DMS153 (cell line): ENCODE results near the gene VWA5B2.
A peak's percentile ranks its signal among the peaks of the same experiment; 100 is the strongest.
"Not testable (repeated sequence)": the region's sequence is repeated elsewhere in the genome, so short reads cannot be mapped to it uniquely, and the experiment has no call there.

Experiments used
- DNase-seq: peaks from one replicate; lab custom pipeline; 2025; lab: John Stamatoyannopoulos, UW

The VWA5B2 gene

GRCh38 chr3:184241447-184242296 lies 12.3 kb downstream of the VWA5B2 start:
- peak; percentile 81 for DNase-seq

GRCh38 chr3:184242297-184242685 lies 12.9 kb downstream of the VWA5B2 start:
- DNase-seq: no peak

- DNase-seq: peak; percentile 40
Observed at GRCh38 chr3:184248454-184249411, 19.3 kb downstream of the VWA5B2 start, which contains the start of gene ALG3. ALG3 (minus strand) TSS chr3:184248962; CDS start chr3:184248940, 22 bp downstream.

- DNase-seq: peak; percentile 97
Observed at GRCh38 chr3:184249412-184250166, 20.2 kb downstream of the VWA5B2 start, which contains the start of gene EEF1AKMT4. EEF1AKMT4 (plus strand) TSS chr3:184249672; CDS start chr3:184249695, 23 bp downstream.

GRCh38 chr3:184250167-184250828 lies 20.9 kb downstream of the VWA5B2 start:
- DNase-seq: peak; percentile 84

- no peak for DNase-seq
Observed at GRCh38 chr3:184255291-184256039, 26.1 kb downstream of the VWA5B2 start.

GRCh38 chr3:184257083-184257915 lies 27.9 kb downstream of the VWA5B2 start:
- no peak for DNase-seq

GRCh38 chr3:184258926-184259325 lies 29.5 kb downstream of the VWA5B2 start:
- DNase-seq: no peak

- DNase-seq: no peak
Observed at GRCh38 chr3:184259396-184259877, 30.1 kb downstream of the VWA5B2 start.

- DNase-seq: no peak
Observed at GRCh38 chr3:184259878-184260723, 30.7 kb downstream of the VWA5B2 start.

GRCh38 chr3:184260724-184261269 lies 31.4 kb downstream of the VWA5B2 start:
- DNase-seq: no peak

- DNase-seq: peak; percentile 86
Observed at GRCh38 chr3:184261270-184261853, 32.0 kb downstream of the VWA5B2 start, which contains the start of gene CAMK2N2. CAMK2N2 (minus strand) TSS chr3:184261553; CDS start chr3:184261285, 268 bp downstream.

GRCh38 chr3:184261854-184262763 lies 32.7 kb downstream of the VWA5B2 start:
- peak; percentile 81 for DNase-seq

GRCh38 chr3:184262764-184263179 lies 33.4 kb downstream of the VWA5B2 start:
- DNase-seq: peak; percentile 22

- not testable (repeated sequence) for DNase-seq
Observed at GRCh38 chr3:184267249-184267648, 37.9 kb downstream of the VWA5B2 start.

- no peak for DNase-seq
Observed at GRCh38 chr3:184272269-184272668, 42.9 kb downstream of the VWA5B2 start.

- DNase-seq: no peak
Observed at GRCh38 chr3:184275381-184275701, 46.0 kb downstream of the VWA5B2 start.
